ENCODE data around the gene MTUS2. TPM values are rescaled to one million over a fixed set of nuclear protein-coding genes. Genes with fewer than 3 reads are reported as not detected.
A peak's percentile ranks its signal among the peaks of the same experiment; 100 is the strongest.

MTUS2 gene
- total and polyA plus RNA-seq, 2 donors (not counting 3 experiments of a cell fraction or from before 2014, with no cell fraction given): not detected

DNA sequence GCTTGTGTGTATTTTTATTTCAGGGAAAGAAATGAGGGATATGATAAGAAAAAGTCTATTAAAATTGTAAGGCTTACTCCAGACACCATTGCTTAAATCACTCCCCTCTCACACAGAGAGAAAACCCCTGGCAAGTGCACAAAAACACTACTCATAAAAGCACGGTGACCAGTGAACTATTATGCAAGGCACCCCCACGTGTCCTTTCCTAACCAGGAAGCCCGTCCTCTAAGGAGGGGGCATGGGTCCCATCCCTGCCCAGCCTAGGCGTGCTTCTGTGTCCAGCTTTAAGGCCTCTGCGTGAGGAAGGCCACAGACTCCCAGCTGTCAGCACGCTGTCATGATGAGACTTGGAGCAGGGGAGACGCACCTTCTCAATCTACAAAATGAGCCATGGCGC is 691.8 kb downstream of the MTUS2 start:
- Histone ChIP-seq H3K79me2 (ENCODE audit: control insufficient read depth, insufficient read depth, low read length) (no peaks in the 10 kb centered on the region), H3K9me1 (replicated peaks; ENCODE audit: control insufficient read depth, extremely low read depth, insufficient read depth, low read length) (no peaks in the 10 kb centered on the region), H3K36me3 (ENCODE audit: control insufficient read depth in 2 of 2, extremely low read depth in 1 of 2, insufficient read depth in 2 of 2, low read length in 2 of 2) (peaks cover 4 to 5% of the 10 kb centered on the region in 2 experiments), H3K4me1 (ENCODE audit: control insufficient read depth, extremely low read depth, insufficient read depth, low read length) (peaks cover 16% of the 10 kb centered on the region), H3K27me3 (ENCODE audit: control insufficient read depth in 2 of 2, insufficient read depth in 2 of 2, low read length in 2 of 2) (no peaks in the 10 kb centered on the region), H4K20me1 (replicated peaks; ENCODE audit: control insufficient read depth, extremely low read depth, insufficient read depth, low read length) (no peaks in the 10 kb centered on the region), H2AFZ (ENCODE audit: low read depth, low read length) (no peak overlapping the region), H3K4me3 (replicated peaks in 1 of 3; ENCODE audit: insufficient read depth in 1 of 3, low read depth in 1 of 3, low read length in 3 of 3) (no peak overlapping the region), H3K9me3 (replicated peaks; ENCODE audit: control insufficient read depth, insufficient read depth, low read length) (no peaks in the 10 kb centered on the region), H3K9ac (replicated peaks; ENCODE audit: extremely low read depth, insufficient read depth, low read length) (no peak overlapping the region), H3K27ac (ENCODE audit: insufficient read depth, low read depth, low read length) (no peak overlapping the region), H3K4me2 (ENCODE audit: insufficient read depth, low read length) (no peak overlapping the region)
- ChIA-PET POLR2A (no interaction called here), CTCF (no interaction called here)
- no peak for FAIRE-seq
- intact Hi-C loops (cut with micrococcal nuclease) (no loop called here), dilution Hi-C loops (cut with MboI; ENCODE audit: extremely low pct_ligation_motif_present, low sequenced_read_pairs) (no loop called here)
- TF ChIP-seq, protein P1, sequence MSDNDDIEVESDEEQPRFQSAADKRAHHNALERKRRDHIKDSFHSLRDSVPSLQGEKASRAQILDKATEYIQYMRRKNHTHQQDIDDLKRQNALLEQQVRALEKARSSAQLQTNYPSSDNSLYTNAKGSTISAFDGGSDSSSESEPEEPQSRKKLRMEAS (IDR thresholded peaks at IDR 0.05; ENCODE audit: insufficient read depth, insufficient read length): no peak
- TF ChIP-seq FOS (IDR thresholded peaks at IDR 0.05; ENCODE audit: borderline replicate concordance, insufficient read depth, low read length): no peak
- TF ChIP-seq POLR2A (IDR thresholded peaks at IDR 0.05; ENCODE audit: low read depth, low read length): no peak
- no peak for TF ChIP-seq JUN (IDR thresholded peaks at IDR 0.05; ENCODE audit: borderline replicate concordance, insufficient read depth, insufficient read length, low read depth)
- TF ChIP-seq, protein P2, sequence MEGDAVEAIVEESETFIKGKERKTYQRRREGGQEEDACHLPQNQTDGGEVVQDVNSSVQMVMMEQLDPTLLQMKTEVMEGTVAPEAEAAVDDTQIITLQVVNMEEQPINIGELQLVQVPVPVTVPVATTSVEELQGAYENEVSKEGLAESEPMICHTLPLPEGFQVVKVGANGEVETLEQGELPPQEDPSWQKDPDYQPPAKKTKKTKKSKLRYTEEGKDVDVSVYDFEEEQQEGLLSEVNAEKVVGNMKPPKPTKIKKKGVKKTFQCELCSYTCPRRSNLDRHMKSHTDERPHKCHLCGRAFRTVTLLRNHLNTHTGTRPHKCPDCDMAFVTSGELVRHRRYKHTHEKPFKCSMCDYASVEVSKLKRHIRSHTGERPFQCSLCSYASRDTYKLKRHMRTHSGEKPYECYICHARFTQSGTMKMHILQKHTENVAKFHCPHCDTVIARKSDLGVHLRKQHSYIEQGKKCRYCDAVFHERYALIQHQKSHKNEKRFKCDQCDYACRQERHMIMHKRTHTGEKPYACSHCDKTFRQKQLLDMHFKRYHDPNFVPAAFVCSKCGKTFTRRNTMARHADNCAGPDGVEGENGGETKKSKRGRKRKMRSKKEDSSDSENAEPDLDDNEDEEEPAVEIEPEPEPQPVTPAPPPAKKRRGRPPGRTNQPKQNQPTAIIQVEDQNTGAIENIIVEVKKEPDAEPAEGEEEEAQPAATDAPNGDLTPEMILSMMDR (IDR thresholded peaks at IDR 0.05; ENCODE audit: extremely low read depth in 1 of 2, insufficient read depth in 1 of 2, low read depth in 1 of 2, low read length in 2 of 2): no peak
- no peak for TF ChIP-seq EZH2 (IDR thresholded peaks at IDR 0.05; ENCODE audit: borderline replicate concordance, low read depth, low read length, severe bottlenecking)
- no peak for TF ChIP-seq POLR2AphosphoS5 (IDR thresholded peaks at IDR 0.05; ENCODE audit: insufficient read depth, low read depth, low read length)
- no peak for TF ChIP-seq MYC (IDR thresholded peaks at IDR 0.05; ENCODE audit: low read depth, low read length)
- no peak for DNase-seq (ENCODE audit: low read depth, low spot score)
- BruUV-seq (replicated peaks): TSS peak; percentile 8
